PC-3 (cell line): ENCODE data around the gene CRYGC. TPM values are rescaled to one million over a fixed set of nuclear protein-coding genes. Genes with fewer than 3 reads are reported as not detected.

ENCODE experiments used
- ATAC-seq: fragments of 200-7000 bp; cut with Tn5 transposase; 2 replicates; pipeline ENCODE4 v1.9.1; 2020; ENCODE audit warnings: mild to moderate bottlenecking, moderate library complexity
- BruUV-seq: library from RNA; stranded (reverse); fragments of 400-500 nt; replicated peaks from 2 replicates; lab custom pipeline; 2021; lab: Mats Ljungman, UMichigan
- CTCF ChIA-PET: fragments of 300-600 bp; sonication (Branson Sonifier 250); formaldehyde crosslinking; loops from one replicate; lab custom pipeline; 2022; ENCODE audit warnings: antibody characterized with exemption; lab: Charles Lee
- POLR2A ChIA-PET: fragments of 300-600 bp; sonication (Branson Sonifier 250); formaldehyde crosslinking; loops from one replicate; lab custom pipeline; 2022; ENCODE audit warnings: antibody characterized with exemption; ENCODE audit not compliant: unreplicated experiment; lab: Charles Lee
- DNase-seq: peaks from one replicate; pipeline ENCODE4 v3.0.0-alpha.2; 2015
- H2AFZ ChIP-seq: fragments of 300-600 bp; sonication (generic); 2 replicates; pipeline ENCODE4 v1.6.0; 2016; ENCODE audit warnings: antibody characterized with exemption, low read length
- H3F3A ChIP-seq: fragments of 300-600 bp; sonication (generic); one replicate; pipeline ENCODE4 v1.6.0; 2017; ENCODE audit warnings: antibody characterized with exemption, low read length, control low read depth, mild to moderate bottlenecking; ENCODE audit not compliant: unreplicated experiment
- H3K27ac ChIP-seq: fragments of 300-600 bp; sonication (generic); 2 replicates; pipeline ENCODE4 v1.5.1; 2016; ENCODE audit warnings: mild to moderate bottlenecking, low read length
- H3K27me3 ChIP-seq: fragments of 300-600 bp; sonication (generic); 2 replicates; pipeline ENCODE4 v1.6.1; 2016; ENCODE audit warnings: low read length, mixed read lengths
- H3K36me3 ChIP-seq: fragments of 300-600 bp; sonication (generic); 2 replicates; pipeline ENCODE4 v1.6.1; 2016; ENCODE audit warnings: low read depth, mixed run types, low read length, mixed read lengths
- H3K4me1 ChIP-seq: fragments of 300-600 bp; sonication (generic); 2 replicates; pipeline ENCODE4 v1.5.1; 2016; ENCODE audit warnings: low read length; ENCODE audit not compliant: insufficient read depth
- H3K4me2 ChIP-seq: fragments of 300-600 bp; sonication (generic); 2 replicates; pipeline ENCODE4 v1.6.0; 2016; ENCODE audit warnings: low read length
- H3K4me3 ChIP-seq: fragments of 300-600 bp; sonication (generic); 2 replicates; pipeline ENCODE4 v1.5.1; 2016; ENCODE audit warnings: mild to moderate bottlenecking, low read length, mixed read lengths
- H3K79me2 ChIP-seq: fragments of 300-600 bp; sonication (generic); 2 replicates; pipeline ENCODE4 v1.6.1; 2017; ENCODE audit warnings: low read length, mixed read lengths
- H3K9ac ChIP-seq: fragments of 300-600 bp; sonication (generic); 2 replicates; pipeline ENCODE4 v1.6.0; 2016; ENCODE audit warnings: mild to moderate bottlenecking, low read length
- H3K9me2 ChIP-seq: fragments of 300-600 bp; sonication (generic); replicated peaks from 2 replicates; pipeline ENCODE4 v1.6.1; 2016; ENCODE audit warnings: mixed run types, low read length, mixed read lengths
- H3K9me3 ChIP-seq: fragments of 300-600 bp; sonication (generic); 2 replicates; pipeline ENCODE4 v1.6.1; 2016; ENCODE audit warnings: low read length, mixed read lengths
- H4K20me1 ChIP-seq: fragments of 300-600 bp; sonication (generic); 2 replicates; pipeline ENCODE4 v1.6.1; 2016; ENCODE audit warnings: low read length, mixed read lengths
- CTCF ChIP-seq: fragments of 300-600 bp; sonication (generic); conservative IDR thresholded peaks from 2 replicates; pipeline ENCODE4 v1.5.1; 2017; ENCODE audit warnings: antibody characterized with exemption, low read depth, mild to moderate bottlenecking, low read length
- EZH2 ChIP-seq: fragments of 300-600 bp; sonication (generic); IDR thresholded peaks from one replicate; pipeline ENCODE4 v1.6.1; 2017; ENCODE audit warnings: antibody characterized with exemption, mild to moderate bottlenecking, low read length; ENCODE audit not compliant: unreplicated experiment
- EZH2phosphoT487 ChIP-seq: fragments of 300-600 bp; sonication (generic); IDR thresholded peaks from 2 replicates; pipeline ENCODE4 v1.6.1; 2018; ENCODE audit warnings: mild to moderate bottlenecking, antibody characterized with exemption, low read length, borderline replicate concordance
- intact Hi-C: fragments of 100-400 bp; cut with micrococcal nuclease; formaldehyde crosslinking; loops from 2 replicates; pipeline ENCODE4 v1.9.0; 2023
- total RNA-seq: library from RNA; depleted of rRNA; stranded (reverse); fragments of >200 nt; gene quantifications from 2 replicates; pipeline ENCODE4 v1.2.3, GENCODE V29; 2014

The CRYGC gene
- total RNA-seq, 1 experiment from 2014 or later: not detected

GRCh38 chr2:208147759-208148158, 18.1 kb upstream of the CRYGC start:
- Histone ChIP-seq H3K4me1 (no peaks in the 10 kb centered on the region), H3K9ac (no peak overlapping the region), H3F3A (no peaks in the 10 kb centered on the region), H3K9me2 (no peaks in the 10 kb centered on the region), H2AFZ (no peak overlapping the region), H3K4me3 (no peak overlapping the region), H3K36me3 (no peaks in the 10 kb centered on the region), H3K79me2 (no peaks in the 10 kb centered on the region), H3K9me3 (no peaks in the 10 kb centered on the region), H3K4me2 (no peak overlapping the region), H3K27ac (no peak overlapping the region), H3K27me3 (no peaks in the 10 kb centered on the region), H4K20me1 (no peaks in the 10 kb centered on the region)
- ATAC-seq (no peak), DNase-seq (no peak)
- CTCF ChIA-PET: interaction anchor here (0.6 to 1.0 kb wide), 2 partner anchors 13 to 23 kb away, joined by 3 to 4 read pairs; no protein-coding TSS in a partner anchor
- BruUV-seq: no TSS peak
- TF ChIP-seq CTCF (no peak), EZH2 (no peak), EZH2phosphoT487 (no peak)
- intact Hi-C loops: loop anchor here (2.0 kb wide), 1 partner anchor 45 kb away; no protein-coding TSS in a partner anchor
- POLR2A ChIA-PET: no interaction called here

- TF ChIP-seq CTCF: no peak
- TF ChIP-seq EZH2: no peak
- no peak for TF ChIP-seq EZH2phosphoT487
- Histone ChIP-seq H3F3A (no peaks in the 10 kb centered on the region), H3K4me3 (no peak overlapping the region), H3K9ac (no peak overlapping the region), H3K9me3 (no peaks in the 10 kb centered on the region), H3K79me2 (no peaks in the 10 kb centered on the region), H3K4me2 (no peak overlapping the region), H3K36me3 (no peaks in the 10 kb centered on the region), H3K4me1 (peaks cover 6% of the 10 kb centered on the region; the same call in 1 of the 2 replicates), H3K27ac (no peak overlapping the region), H3K27me3 (no peaks in the 10 kb centered on the region), H2AFZ (no peak overlapping the region), H4K20me1 (no peaks in the 10 kb centered on the region), H3K9me2 (no peaks in the 10 kb centered on the region)
- ATAC-seq (no peak), DNase-seq (no peak)
- ChIA-PET CTCF (interaction anchor here (1.0 kb wide), 1 partner anchor 12 kb away, joined by 4 read pairs; no protein-coding TSS in a partner anchor), POLR2A (no interaction called here)
- intact Hi-C loops: no loop called here
- BruUV-seq: no TSS peak
Measured at GRCh38 chr2:208147008-208147407, 17.4 kb upstream of the CRYGC start.

- intact Hi-C loops: no loop called here
- Histone ChIP-seq H3K27ac (no peak within 1 kb of the TSS), H2AFZ (no peak within 1 kb of the TSS), H3K79me2 (no peaks in the 10 kb centered on the region), H3K9me3 (no peaks in the 10 kb centered on the region), H4K20me1 (no peaks in the 10 kb centered on the region), H3K36me3 (no peaks in the 10 kb centered on the region), H3K4me1 (peaks cover 6% of the 10 kb centered on the region; the same call in 1 of the 2 replicates), H3F3A (no peaks in the 10 kb centered on the region), H3K27me3 (no peaks in the 10 kb centered on the region), H3K4me2 (no peak within 1 kb of the TSS), H3K9me2 (no peaks in the 10 kb centered on the region), H3K9ac (no peak within 1 kb of the TSS), H3K4me3 (no peak within 1 kb of the TSS)
- TF ChIP-seq EZH2phosphoT487 (no peak), EZH2 (no peak), CTCF (no peak)
- BruUV-seq: no TSS peak
- POLR2A ChIA-PET: no interaction called here
- DNase-seq: no peak
- ATAC-seq: no peak
- CTCF ChIA-PET: no interaction called here
Measured at GRCh38 chr2:208146006-208146405, 16.4 kb upstream of the CRYGC start, which contains the start of gene CRYGB. TSS of gene CRYGB (minus strand) at chr2:208146158. CDS start at chr2:208146120, 38 bp downstream.
